ENCODE data around the gene TAPBPL.
"Not testable (repeated sequence)": the region's sequence is repeated elsewhere in the genome, so short reads cannot be mapped to it uniquely, and the experiment has no call there.

Gene TAPBPL

DNA sequence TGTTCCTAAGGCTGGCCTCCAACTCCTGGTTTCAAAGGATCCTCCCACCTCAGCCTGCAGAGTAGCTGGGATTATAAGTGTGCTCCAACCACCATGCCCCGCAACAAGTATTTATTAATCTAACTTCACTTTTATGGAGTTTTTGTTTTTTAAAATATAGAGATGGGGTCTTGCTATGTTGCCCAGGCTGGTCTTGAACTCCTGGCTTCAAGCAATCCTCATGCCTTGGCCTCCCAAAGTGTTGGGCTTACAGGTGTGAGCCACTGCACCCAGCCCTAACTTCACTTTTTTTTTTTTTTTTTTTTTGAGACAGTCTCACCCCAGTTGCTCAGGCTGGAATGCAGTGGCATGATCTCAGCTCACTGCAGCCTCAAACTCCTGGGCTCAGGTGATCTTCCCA, 38.8 kb downstream of the TAPBPL start:
- Histone ChIP-seq H3K36me3 (ENCODE audit: control insufficient read depth in 1 of 2, insufficient read depth in 2 of 2, low read depth in 1 of 2, low read length in 2 of 2) (peaks cover 3 to 17% of the 10 kb centered on the region in 2 experiments), H3K79me1 (replicated peaks; ENCODE audit: low read length, poor library complexity, severe bottlenecking) (peaks cover 19% of the 10 kb centered on the region)
- not testable (repeated sequence) for DNase-seq; H4K8ac ChIP-seq (ENCODE audit: low read length); H3K9me3 ChIP-seq (ENCODE audit: control insufficient read depth, low read length); H3K23ac ChIP-seq (ENCODE audit: low read length in 2 of 2); H3K4me1 ChIP-seq (ENCODE audit: control insufficient read depth, insufficient read depth, low read depth, low read length); H2AFZ ChIP-seq (ENCODE audit: low read depth, low read length); H3K14ac ChIP-seq (ENCODE audit: low read length in 2 of 2); H3K9ac ChIP-seq (ENCODE audit: low read length); H2BK120ac ChIP-seq (ENCODE audit: low read depth, low read length); H3K27me3 ChIP-seq (ENCODE audit: control insufficient read depth in 1 of 2, insufficient read depth in 1 of 2, low read length in 2 of 2); H3K4me3 ChIP-seq (ENCODE audit: insufficient read depth in 1 of 2, low read depth in 1 of 2, low read length in 2 of 2); H4K91ac ChIP-seq (ENCODE audit: low read length); H2BK12ac ChIP-seq (ENCODE audit: low read length in 2 of 2); H2BK15ac ChIP-seq (ENCODE audit: low read depth, poor library complexity, severe bottlenecking); H2AK5ac ChIP-seq (ENCODE audit: low read length, severe bottlenecking); H3K27ac ChIP-seq (ENCODE audit: low read length, poor library complexity, severe bottlenecking); H3K4me2 ChIP-seq (ENCODE audit: low read length, poor library complexity, severe bottlenecking); H2BK5ac ChIP-seq (ENCODE audit: low read depth, low read length, poor library complexity, severe bottlenecking); H3K18ac ChIP-seq (ENCODE audit: low read depth in 1 of 2, low read length in 2 of 2); H3K4ac ChIP-seq (ENCODE audit: low read depth in 1 of 2, low read length in 2 of 2)
- WGBS = no CpG with 5 or more reads among the region's 1 CpG

DNA sequence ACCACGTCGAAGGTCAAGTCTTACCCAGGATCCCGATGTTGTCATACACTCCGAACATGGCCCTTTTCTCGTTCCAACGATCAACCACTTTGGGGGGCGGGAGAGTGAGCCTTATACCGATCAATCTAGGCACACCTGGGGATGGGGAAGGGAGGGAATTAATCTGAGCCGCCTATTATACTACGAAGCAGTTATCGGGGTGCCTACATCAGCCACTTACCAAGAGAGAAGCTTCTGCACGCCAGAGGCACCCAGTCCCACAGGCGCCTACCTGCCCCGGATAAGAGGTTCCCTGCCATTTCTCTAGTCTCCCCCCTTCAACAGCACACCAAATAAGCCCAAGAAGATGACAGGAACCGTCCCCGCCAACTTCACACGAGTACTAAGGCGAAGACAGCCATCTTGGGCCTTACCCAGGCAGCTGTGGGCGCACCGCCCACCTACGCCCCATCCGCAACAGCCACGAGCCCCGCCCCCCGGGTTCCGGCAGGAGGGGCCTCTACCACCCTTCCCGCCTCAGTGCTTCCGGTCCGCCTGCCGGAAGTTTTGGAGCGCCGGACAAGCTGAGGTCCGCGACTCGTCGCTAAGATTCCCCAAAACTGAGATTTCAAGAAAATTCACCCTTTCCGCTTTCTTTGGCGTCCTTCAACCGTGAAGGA, 41.1 kb downstream of the TAPBPL start, which contains the start of gene MRPL51:
MRPL51 (minus strand) TSS at position 425 of the 659 bp plus-strand sequence; CDS start at position 299, 126 bp downstream.
- peak within 1 kb of the TSS; percentile 70 for H4K8ac ChIP-seq (ENCODE audit: low read length)
- H3K18ac ChIP-seq (ENCODE audit: low read depth in 1 of 2, low read length in 2 of 2) = peak within 1 kb of the TSS; percentile 87 to 95
- H3K4me2 ChIP-seq (ENCODE audit: low read length, poor library complexity, severe bottlenecking) = peak within 1 kb of the TSS; percentile 90
- peak within 1 kb of the TSS; percentile 60 for H2AFZ ChIP-seq (ENCODE audit: low read depth, low read length)
- peak within 1 kb of the TSS; percentile 70 for H4K91ac ChIP-seq (ENCODE audit: low read length)
- H2AK5ac ChIP-seq (ENCODE audit: low read length, severe bottlenecking) = peak within 1 kb of the TSS; percentile 91
- peak within 1 kb of the TSS; percentile 99 for H3K27ac ChIP-seq (ENCODE audit: low read length, poor library complexity, severe bottlenecking)
- peaks cover 27% of the 10 kb centered on the region for H3K79me1 ChIP-seq (replicated peaks; ENCODE audit: low read length, poor library complexity, severe bottlenecking)
- H2BK120ac ChIP-seq (ENCODE audit: low read depth, low read length) = peak within 1 kb of the TSS; percentile 86
- WGBS = under 1% methylated on average over 36 of the region's 39 CpGs
- peak within 1 kb of the TSS; percentile 38 for H2BK15ac ChIP-seq (ENCODE audit: low read depth, poor library complexity, severe bottlenecking)
- no peaks in the 10 kb centered on the region for H3K27me3 ChIP-seq (ENCODE audit: control insufficient read depth in 1 of 2, insufficient read depth in 1 of 2, low read length in 2 of 2)
- H3K23ac ChIP-seq (ENCODE audit: low read length in 2 of 2) = peak within 1 kb of the TSS in 1 of 2 experiments; percentile 46
- H3K4me3 ChIP-seq (ENCODE audit: insufficient read depth in 1 of 2, low read depth in 1 of 2, low read length in 2 of 2) = peak within 1 kb of the TSS; percentile 78 to 94
- peak within 1 kb of the TSS in 1 of 2 experiments; percentile 45 for H3K14ac ChIP-seq (ENCODE audit: low read length in 2 of 2)
- peak within 1 kb of the TSS in 1 of 2 experiments; percentile 21 for H2BK12ac ChIP-seq (ENCODE audit: low read length in 2 of 2)
- peaks cover 11 to 35% of the 10 kb centered on the region in 2 experiments for H3K36me3 ChIP-seq (ENCODE audit: control insufficient read depth in 1 of 2, insufficient read depth in 2 of 2, low read depth in 1 of 2, low read length in 2 of 2)
- no peaks in the 10 kb centered on the region for H3K4me1 ChIP-seq (ENCODE audit: control insufficient read depth, insufficient read depth, low read depth, low read length)
- peak; percentile 96 for DNase-seq
- H3K4ac ChIP-seq (ENCODE audit: low read depth in 1 of 2, low read length in 2 of 2) = peak within 1 kb of the TSS; percentile 9 to 80
- H2BK5ac ChIP-seq (ENCODE audit: low read depth, low read length, poor library complexity, severe bottlenecking) = peak within 1 kb of the TSS; percentile 4
- H3K9me3 ChIP-seq (ENCODE audit: control insufficient read depth, low read length) = no peaks in the 10 kb centered on the region
- peak within 1 kb of the TSS; percentile 99 for H3K9ac ChIP-seq (ENCODE audit: low read length)

DNA sequence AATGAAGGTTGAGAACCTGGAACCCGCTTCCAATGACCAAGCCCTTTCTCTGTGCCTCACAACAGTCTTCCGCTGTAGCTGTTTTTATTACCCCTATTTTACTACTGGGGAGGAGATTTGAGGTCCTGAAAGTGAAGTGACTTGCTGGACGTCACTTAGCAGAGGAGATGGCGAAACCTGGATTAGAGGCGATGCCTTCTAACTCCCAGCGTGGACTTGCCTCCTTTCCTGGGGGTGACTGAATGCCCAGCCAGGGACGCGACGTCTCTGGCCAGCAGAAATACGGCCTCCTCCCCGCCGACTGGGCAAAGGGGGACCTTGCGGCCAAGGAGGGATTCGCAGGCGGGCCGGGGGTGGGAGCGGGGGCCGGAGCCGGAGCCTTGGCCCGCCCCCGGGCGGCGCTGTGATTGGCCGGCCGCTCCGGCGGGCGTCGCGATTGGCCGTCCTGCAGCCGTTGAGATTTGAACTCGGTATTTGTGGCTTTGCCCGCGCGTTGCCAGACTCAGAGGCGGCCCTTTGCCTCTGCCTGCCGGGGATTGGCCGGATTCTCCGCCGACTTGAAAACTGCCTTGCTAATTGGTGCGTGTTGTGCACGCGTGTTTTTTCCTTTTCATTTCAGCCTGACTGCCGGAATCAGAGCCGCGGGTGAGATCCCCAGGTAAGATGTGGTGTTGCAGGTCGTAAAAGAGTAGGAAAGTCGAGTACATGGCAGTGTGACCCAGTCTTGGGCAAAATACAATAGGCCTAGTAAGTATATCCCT, 41.8 kb downstream of the TAPBPL start, which contains the start of gene NCAPD2:
NCAPD2 (plus strand) TSS at position 606 of the 761 bp plus-strand sequence. CDS start 997 bp downstream, outside the sequence.
- Histone ChIP-seq H3K14ac (ENCODE audit: low read length in 2 of 2) (peak within 1 kb of the TSS in 1 of 2 experiments; percentile 45), H4K91ac (ENCODE audit: low read length) (peak within 1 kb of the TSS; percentile 70), H2BK5ac (ENCODE audit: low read depth, low read length, poor library complexity, severe bottlenecking) (peak within 1 kb of the TSS; percentile 4), H2AFZ (ENCODE audit: low read depth, low read length) (peak within 1 kb of the TSS; percentile 60), H3K79me1 (replicated peaks; ENCODE audit: low read length, poor library complexity, severe bottlenecking) (peaks cover 28% of the 10 kb centered on the region), H3K4me2 (ENCODE audit: low read length, poor library complexity, severe bottlenecking) (peak within 1 kb of the TSS; percentile 90), H2AK5ac (ENCODE audit: low read length, severe bottlenecking) (peak within 1 kb of the TSS; percentile 91), H2BK12ac (ENCODE audit: low read length in 2 of 2) (peak within 1 kb of the TSS in 1 of 2 experiments; percentile 29), H3K4ac (ENCODE audit: low read depth in 1 of 2, low read length in 2 of 2) (peak within 1 kb of the TSS; percentile 9 to 80), H3K4me1 (ENCODE audit: control insufficient read depth, insufficient read depth, low read depth, low read length) (no peaks in the 10 kb centered on the region), H2BK120ac (ENCODE audit: low read depth, low read length) (peak within 1 kb of the TSS; percentile 86), H3K36me3 (ENCODE audit: control insufficient read depth in 1 of 2, insufficient read depth in 2 of 2, low read depth in 1 of 2, low read length in 2 of 2) (peaks cover 14 to 40% of the 10 kb centered on the region in 2 experiments), H4K8ac (ENCODE audit: low read length) (peak within 1 kb of the TSS; percentile 70), H3K23ac (ENCODE audit: low read length in 2 of 2) (peak within 1 kb of the TSS in 1 of 2 experiments; percentile 46), H3K9ac (ENCODE audit: low read length) (peak within 1 kb of the TSS; percentile 99), H3K27me3 (ENCODE audit: control insufficient read depth in 1 of 2, insufficient read depth in 1 of 2, low read length in 2 of 2) (no peaks in the 10 kb centered on the region), H3K27ac (ENCODE audit: low read length, poor library complexity, severe bottlenecking) (peak within 1 kb of the TSS; percentile 99), H3K18ac (ENCODE audit: low read depth in 1 of 2, low read length in 2 of 2) (peak within 1 kb of the TSS; percentile 87 to 95), H3K4me3 (ENCODE audit: insufficient read depth in 1 of 2, low read depth in 1 of 2, low read length in 2 of 2) (peak within 1 kb of the TSS; percentile 78 to 94), H2BK15ac (ENCODE audit: low read depth, poor library complexity, severe bottlenecking) (peak within 1 kb of the TSS; percentile 38), H3K9me3 (ENCODE audit: control insufficient read depth, low read length) (no peaks in the 10 kb centered on the region)
- DNase-seq = peak; percentile 98
- under 1% methylated on average over 47 of the region's 49 CpGs for WGBS
